MV-4-11 (cell line): ENCODE measurements around the gene AADACL4.
"Not testable (repeated sequence)": the region's sequence is repeated elsewhere in the genome, so short reads cannot be mapped to it uniquely, and the experiment has no call there.

Experiments
- DNase-seq: peaks from one replicate; lab custom pipeline; 2025; lab: John Stamatoyannopoulos, UW

Gene AADACL4

DNA sequence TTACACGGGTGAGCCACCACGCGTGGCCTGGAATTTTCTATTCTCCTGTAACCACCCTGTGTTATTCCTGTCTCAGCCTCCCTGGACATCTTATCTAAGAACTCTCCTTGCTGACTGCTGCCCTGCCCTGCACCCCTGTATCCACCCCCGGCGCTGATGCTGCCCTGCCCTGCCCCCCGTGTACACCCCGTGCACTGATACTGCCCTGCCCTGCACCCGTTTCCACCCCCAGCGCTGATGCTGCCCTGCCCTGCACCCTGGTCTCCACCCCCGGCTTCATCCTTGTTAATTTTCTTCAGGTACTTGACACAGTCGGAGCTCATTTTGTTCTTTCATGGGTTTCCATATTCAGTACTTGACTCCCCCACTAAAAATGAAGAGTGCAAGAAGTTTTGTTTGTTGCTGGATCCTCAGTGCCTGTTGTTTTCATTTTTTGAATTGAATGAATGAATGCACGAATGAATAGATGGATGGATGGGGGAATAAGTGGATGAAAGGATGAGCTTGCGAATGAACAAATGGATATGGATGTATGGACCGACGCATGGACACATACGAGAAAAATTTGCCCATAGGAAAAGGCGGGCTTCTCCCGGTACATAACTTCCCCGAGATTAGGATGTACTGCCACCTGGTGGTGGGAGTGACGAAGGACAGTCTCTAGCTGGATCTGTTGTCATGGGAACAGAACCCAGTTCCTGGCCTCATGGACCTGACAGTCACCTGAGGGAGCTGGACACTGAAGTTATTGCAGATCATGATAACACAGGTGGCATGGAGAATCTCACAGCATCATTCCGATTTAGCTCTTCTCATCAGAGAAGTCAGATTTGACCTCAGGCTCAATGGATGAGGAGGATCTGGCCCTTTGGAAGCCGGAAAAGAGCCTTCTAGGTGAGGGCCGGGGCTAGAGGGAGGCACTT is 14.9 kb downstream of the AADACL4 start:
- DNase-seq: peak; percentile 27

DNA sequence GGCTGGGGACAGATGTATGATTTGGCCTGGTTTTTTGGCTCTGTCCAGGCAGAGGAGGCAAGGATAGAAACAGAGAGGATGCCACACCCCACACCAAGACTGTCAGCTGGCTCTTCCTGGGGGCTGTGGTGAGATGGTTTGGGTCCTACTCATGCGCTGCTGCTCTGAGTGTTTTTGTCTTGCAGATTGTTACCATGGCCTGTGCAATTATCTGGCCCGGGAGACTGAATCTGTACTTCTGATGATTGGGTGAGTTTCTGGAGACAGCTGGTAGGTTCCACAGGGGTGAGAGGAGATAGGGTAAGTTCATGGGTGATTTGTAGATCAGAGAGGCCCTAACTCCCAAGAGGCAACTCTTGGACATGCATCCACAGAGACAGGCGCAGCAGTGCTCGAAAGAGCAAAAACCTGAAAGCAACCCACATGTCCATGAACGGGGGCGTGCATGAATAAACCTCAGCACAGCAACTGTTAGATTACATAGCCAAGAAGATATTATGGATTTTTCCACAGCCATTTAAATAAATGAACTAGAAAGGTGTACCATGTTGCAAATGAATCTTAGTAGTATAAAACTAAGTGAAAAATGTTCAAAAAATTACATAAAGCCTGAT is 17.8 kb downstream of the AADACL4 start:
- no peak for DNase-seq

DNA sequence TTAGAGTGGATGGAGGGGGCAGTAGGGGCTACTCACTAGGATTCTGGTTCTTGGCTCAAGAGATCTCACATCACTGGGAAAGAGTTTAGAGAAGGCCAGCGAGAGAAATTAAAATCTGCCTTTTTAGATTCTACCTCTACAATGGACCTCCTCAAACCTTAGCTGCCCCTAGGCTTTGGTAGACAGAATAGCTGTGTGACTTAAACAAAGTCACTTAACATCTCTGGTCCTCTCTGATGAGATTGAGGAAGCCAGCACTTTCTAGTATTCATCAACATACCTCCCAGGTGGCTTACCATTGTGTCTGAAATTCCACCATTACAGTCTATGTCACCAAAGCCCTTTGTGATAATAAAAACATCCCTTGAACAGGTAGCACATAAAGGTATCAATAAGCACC is 18.7 kb downstream of the AADACL4 start:
- DNase-seq: no peak

DNA sequence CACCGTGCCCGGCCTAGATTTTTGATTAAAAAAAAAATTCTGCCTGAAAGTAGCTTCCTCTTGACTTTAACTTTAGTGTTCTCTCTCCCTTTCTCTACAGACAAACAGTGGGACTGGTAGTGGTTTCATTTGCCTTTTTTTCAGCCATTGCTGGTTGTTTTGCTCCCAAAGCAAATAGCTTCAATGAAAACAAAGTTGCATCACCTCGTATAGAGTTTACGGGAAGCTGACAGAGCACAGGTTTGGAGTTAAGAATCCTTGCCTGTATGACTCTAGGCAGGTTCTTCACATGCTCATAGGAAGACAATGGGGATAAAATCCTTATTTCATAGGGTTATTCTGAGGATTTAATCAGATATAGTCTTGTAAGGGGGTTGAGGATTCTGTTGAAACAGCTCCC is 21.6 kb downstream of the AADACL4 start:
- peak; percentile 22 for DNase-seq

DNA sequence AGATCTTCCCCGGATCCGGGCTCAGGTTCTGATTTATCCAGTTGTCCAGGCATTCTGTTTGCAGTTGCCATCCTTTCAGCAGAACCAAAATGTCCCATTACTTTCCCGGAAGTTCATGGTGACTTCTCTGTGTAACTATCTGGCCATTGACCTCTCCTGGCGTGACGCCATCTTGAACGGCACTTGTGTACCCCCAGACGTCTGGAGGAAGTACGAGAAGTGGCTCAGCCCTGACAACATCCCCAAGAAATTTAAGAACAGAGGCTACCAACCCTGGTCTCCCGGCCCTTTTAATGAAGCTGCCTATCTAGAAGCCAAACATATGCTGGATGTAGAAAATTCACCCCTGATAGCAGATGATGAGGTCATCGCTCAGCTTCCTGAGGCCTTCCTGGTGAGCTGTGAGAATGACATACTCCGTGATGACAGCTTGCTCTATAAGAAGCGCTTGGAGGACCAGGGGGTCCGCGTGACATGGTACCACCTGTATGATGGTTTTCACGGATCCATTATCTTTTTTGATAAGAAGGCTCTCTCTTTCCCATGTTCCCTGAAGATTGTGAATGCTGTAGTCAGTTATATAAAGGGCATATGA is 22.4 kb downstream of the AADACL4 start:
- no peak for DNase-seq

DNA sequence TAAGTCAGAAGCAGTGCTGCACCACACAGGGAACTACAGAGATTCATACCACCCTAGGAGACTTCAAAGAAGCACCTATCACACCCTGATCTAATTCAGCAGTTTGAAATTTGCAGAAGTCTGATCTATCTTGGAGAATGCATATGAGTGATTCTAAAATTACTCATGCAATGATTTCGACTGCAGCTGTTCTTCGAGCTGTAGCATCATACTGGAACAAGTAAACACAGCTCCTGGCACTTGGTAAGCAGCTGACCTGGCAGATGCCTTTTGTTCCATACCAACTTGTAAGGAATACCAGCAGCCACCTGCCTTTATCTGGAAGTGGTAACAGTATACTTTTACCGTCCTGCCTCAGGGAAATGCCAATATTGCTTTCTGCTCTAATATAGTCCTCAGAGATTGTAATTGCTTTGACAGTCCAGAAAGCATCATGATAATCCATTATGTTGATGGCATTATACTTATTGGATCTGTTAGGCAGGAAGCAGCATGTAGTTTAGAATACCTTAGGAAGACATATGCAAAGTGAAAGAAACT is 25.7 kb downstream of the AADACL4 start:
- DNase-seq: no peak

DNA sequence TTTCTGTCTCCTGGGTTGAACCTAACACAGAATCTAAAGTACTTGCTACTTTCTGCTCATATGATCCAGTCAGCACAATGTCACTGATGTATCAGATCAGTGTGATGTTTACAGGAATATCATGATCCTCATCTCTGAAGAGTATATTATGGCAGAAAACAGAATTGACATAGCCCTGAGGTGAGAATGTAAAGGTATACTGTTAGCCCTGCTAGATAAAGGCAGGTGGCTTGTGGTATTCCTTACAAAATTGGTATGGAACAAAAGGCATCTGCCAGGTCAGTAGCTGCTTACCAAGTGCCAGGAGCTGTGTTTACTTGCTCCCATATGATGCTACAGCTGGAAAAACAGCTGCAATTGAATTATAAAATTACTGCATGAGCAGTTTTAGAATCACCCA is 30.5 kb downstream of the AADACL4 start:
- no peak for DNase-seq

DNA sequence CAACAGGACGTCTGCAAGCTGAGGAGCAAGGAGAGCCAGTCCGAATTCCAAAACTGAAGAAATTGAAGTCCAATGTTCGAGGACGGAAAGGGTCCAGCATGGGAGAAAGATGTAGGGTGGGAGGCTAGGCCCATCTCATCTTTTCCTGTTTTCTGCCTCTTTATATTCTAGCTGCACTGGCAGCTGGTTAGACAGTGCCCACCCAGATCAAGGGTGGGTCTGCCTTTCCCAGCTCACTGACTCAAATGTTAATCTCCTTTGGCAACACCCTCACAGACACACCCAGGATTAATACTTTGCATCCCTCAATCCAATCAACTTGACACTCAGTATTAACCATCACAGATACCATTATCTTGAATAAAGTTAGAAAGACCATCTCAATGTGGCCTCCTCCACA is 32.2 kb downstream of the AADACL4 start:
- DNase-seq: not testable (repeated sequence)

DNA sequence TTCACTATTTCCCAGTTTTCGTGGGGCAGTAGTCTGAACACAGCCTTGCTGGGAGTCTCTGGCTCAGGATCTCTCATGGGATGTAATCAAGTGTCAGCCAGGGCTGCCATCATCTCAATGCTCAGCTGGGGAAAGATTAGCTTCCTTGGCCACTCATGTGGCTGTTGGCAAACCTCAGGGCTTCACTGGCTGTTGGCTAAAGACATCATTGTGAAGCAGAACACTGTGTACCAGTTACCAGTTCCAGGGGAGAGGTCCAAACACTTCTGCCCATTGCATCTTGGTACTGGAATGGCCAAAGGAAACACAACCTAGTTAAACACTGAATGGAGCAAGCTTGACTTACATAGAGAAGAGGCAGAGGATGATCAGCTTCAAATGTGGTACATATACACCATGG is 33.7 kb downstream of the AADACL4 start:
- DNase-seq: no peak

DNA sequence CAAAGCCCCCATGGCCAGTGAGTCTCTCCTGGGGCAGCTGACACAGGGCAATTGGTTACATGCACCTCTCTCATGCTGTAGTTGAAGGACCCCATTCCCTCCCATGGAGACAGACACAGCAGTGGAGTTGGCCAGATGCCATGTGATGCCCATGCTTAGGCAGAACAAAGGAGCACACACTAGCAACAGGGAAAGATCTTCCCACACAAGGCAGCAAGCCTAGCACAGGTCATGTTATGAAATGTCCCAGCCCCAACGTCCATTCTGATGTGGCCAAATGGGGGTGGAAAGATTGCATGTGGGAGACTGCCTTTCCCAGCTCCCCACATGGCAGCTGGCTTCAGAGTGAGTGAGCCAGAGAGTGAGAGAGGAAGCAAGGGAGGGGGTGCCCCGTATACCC is 34.5 kb downstream of the AADACL4 start:
- no peak for DNase-seq

DNA sequence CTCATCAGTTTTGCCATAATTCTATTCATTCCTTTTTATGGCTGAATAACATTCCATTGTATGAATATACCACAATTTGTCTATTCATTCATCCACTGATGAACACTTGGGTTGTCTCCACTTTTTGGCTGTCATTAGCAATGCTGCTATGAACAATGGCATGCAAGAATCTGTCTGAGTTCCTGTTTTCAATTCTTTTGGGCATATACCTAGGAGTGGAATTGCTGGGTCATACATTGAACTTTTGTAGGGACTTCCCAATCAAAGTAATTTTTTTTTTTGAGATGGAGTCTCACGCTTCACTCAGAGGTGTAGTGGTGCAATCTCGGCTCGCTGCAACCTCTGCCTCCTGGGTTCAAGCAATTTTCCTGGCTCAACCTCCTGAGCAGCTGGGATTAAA is 34.9 kb downstream of the AADACL4 start:
- no peak for DNase-seq

DNA sequence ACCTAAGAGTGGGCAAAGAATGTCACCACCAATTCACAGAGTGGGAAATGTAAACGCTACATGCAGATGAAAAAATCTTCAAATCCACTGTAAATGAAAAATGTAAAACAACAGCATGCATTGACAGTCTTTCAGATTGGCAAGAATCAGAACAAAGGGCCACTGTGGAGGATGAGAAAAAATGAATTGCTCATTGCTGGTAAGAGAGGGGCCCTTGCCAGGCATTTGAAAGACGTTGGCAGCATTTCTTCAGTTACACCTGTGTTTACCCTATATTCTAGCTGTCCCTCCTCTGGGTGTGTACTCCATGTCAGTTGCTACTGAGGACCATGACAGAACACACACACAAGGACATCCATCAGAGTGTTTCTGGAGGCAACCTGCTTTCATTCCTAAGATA is 46.3 kb downstream of the AADACL4 start:
- no peak for DNase-seq

DNA sequence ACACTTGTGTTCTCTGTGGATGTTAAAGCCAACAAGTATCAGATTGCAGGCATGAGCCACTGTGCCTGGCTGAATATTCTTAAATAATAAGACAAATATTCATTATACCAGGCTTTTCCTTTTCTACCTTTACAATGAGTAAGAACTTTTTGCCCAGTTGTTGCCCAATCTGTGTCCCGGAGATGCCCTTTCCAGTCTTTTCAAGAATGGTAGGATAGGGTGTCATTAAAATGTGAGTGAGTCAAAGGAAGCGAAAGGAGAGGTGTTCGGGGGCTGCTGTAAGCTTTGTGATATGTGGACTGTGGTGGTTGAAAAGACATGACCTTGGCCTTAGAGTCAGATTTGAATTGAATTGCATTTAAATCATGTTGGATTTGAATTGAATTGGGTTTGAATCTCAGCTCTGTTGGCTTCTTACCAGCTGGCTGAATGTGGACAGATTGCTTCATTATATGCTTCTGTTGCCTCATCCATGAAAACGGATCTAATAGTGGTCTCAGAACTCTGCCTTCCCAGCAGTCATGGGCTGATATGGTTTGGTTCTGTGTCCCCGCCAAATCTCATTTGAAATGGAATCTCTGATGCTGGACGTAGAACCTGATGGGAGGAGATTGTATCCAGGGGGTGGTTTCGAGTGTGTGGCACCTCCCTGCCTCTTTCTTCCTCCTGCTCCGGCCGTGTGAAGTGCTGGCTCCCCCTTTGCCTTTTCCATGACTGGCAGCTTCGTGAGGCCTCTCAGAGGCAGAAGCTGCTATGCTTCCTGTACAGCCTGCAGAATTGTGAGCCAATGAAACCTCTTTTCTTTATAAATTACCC is 49.3 kb downstream of the AADACL4 start:
- DNase-seq: peak; percentile 0

DNA sequence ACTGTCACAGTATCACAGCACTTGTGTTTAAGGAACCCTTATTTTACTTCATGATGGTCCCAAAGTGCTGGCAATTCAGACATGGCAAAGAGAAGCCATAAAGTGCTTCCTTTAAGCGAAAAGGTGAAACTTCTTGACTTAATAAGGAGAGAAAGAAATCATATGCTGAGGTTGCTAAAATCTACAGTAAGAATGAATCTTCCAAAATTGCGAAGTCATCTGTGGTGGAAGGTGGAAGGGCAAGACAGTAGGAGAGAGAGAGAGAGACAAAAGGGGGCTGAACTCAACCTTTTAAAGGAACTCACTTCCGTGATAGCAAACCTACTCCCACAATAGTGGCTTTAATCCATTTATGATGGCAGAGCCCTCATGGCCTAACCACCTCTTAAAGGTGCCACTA is 52.8 kb downstream of the AADACL4 start:
- DNase-seq: no peak

DNA sequence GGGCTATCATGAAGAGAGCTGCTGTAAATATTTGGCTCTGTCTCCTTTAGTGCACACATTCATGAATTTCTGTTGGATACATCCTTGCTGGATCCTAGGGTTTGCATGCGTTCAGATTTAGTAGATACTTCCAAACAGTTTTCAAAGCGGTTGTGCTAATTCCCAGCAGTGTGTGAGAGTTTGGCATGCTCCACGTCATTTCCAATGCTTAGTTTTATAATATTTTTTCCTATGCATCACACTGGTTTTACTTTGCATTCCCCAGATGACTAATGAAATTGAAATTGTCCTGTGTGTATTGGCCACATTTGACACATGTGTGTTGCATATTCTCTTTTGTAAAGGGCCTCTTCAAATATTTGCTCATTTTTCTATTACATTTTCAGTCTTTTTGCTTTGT is 53.5 kb downstream of the AADACL4 start:
- DNase-seq: no peak

DNA sequence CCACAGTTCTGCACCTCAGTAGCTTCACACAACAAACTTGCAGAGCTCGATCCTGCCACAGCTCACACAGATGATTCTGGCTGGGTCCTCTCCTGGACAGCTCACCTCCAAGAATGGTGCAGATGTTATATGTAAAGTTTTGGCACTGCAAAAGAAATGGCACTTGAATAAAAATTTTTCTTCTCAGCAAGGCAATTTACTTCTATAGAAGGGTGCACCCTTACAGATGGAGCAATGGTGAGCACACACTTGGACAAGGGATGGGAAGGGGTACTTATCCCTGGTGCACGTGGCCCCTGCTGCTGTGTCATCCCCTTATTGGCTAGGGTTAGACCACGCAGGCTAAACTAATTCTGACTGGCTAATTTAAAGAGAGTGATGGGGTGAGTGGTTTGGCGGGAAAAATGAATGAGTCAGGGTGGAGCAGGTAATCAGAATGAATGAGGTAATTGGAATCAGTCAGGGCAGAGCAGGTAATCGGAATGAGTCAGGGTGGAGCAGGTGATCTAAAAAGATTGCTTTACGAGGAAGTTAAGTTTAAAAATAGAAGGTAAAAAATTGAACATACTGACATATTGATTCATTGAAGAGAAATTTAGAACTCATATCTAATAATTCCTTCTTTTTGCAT is 60.1 kb downstream of the AADACL4 start:
- no peak for DNase-seq

DNA sequence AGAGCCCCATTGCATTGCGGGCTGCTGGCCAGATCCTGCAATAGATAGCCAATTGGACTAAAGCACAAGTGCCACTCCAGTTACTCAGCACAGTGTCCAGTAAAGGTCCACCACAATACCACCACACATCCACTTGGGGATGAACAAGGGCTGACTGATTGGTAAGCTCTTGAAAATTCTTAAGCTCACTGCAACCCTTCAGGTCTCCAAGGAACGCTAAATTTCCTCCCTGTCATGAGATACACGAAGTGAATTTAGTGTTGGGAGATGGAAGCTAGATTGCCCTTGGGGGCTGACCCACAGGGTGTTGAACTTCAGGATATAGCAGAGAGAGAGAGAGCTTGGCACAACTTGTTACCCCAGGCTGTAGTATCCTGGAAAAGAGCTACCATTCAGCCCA is 62.2 kb downstream of the AADACL4 start:
- DNase-seq: no peak

DNA sequence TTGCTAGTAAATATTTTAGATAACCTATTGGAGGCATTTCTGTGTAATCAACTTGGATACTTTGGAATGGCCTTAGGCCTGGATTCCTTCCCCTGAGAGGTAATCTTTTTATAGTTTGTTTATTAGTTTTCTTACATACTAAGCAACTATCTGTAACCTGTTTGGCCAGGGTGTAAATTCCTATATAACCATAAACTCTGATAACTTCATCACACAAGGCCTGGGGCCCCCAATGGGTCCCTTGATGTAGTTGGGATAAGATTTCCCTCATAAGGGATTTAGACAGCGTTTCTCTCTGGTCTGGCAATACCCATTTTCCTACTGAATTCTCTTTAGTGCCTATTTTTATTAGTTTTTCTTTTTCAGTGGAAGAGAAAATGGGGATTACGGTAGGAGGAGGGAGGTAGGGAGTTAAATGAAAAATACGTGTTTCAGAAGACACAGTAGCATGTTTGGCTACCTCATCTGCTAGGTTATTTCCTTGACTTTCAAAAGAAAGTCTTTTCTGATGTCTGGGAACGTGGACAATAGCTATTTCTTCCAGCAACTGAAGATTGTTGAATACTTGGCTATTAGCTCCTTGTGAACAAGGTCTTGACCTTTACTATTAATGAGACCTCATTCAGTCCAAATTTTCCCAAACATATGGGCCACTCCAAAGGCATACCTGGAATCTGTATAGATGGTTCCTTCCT is 64.7 kb downstream of the AADACL4 start:
- DNase-seq: no peak

DNA sequence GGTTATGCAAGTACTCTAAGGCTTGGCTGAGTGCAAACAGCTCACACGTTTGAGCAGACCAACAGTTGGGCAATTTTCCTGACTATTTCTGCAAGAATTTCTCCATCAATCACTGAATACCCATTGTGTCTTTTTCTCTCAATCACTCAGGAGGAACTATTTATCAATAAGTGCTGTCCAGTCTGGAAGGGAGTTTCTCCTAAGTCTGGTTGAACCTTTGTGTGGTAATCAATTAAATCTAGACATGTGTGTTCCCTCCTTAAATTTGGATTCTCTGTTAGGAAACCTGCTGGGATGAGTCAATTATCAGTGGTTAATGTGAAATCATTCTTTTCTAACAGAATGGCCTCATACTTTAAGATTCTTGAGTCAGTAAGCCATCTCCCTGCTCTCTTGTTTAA is 65.2 kb downstream of the AADACL4 start:
- DNase-seq: peak; percentile 1

DNA sequence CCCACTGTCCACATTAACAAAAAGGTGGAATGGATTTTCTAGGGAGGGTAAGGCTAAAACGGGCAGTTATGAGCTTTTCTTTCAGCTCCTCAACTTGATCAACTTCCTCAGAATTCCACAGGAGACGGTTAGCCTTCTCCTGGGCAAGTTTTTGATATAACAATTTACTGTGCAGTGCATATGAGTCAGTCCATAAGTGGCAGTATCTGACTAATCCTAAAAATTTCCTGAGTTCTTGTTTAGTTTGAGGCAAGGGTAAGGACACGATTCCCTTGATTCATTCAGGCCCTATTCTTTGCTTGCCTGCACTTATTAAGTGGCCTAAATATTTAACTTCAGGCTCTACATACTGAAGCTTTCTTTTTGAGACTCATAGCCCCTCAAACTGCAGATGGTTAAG is 65.8 kb downstream of the AADACL4 start:
- no peak for DNase-seq

DNA sequence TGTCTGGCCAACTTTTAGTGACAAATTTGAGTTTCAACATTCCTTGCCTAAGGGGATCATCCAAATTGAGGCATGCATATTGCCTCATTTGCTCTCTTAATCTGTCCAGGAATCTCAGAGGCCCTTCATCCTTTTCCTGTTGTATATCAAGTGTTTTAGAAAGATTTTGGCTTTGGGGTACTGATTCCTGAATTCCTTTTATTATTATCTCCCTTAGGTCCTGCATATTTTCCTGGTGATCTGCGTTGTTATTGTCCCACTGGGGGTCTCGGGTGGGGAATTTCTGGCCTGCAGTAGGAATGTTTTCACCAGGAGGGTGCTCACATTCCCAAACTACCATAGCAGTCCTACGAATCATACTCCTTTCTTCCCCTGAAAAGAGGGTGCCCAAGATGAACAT is 67.7 kb downstream of the AADACL4 start:
- DNase-seq: no peak
